Colonic mucosa (tissue), 4 donors: Measurements from ENCODE around the gene PKNOX2. TPM values are rescaled to one million over a fixed set of nuclear protein-coding genes. Genes with fewer than 3 reads are reported as not detected.
A peak's percentile ranks its signal among the peaks of the same experiment; 100 is the strongest.

Source experiments
- DNase-seq: peaks from one replicate; pipeline ENCODE4 v3.0.0-alpha.2; 2020
- H3K27ac ChIP-seq: fragments of 200-600 bp; one replicate; pipeline ENCODE4 v1.8.0; 2021
- H3K27me3 ChIP-seq: fragments of 200-600 bp; one replicate; pipeline ENCODE4 v1.8.0; 2021
- H3K36me3 ChIP-seq: fragments of 200-600 bp; one replicate; pipeline ENCODE4 v1.8.0; 2021
- H3K4me1 ChIP-seq: fragments of 200-600 bp; one replicate; pipeline ENCODE4 v1.8.0; 2021; ENCODE audit warnings: mild to moderate bottlenecking
- H3K4me3 ChIP-seq: fragments of 200-600 bp; one replicate; pipeline ENCODE4 v1.8.0; 2021
- H3K9ac ChIP-seq, 2 donors: one replicate each; pipeline ENCODE4 v1.7.0; 2013; ENCODE audit warnings: control low read depth in 2 of 2, low read depth in 2 of 2, low read length in 2 of 2
- H3K9me3 ChIP-seq: fragments of 200-600 bp; one replicate; pipeline ENCODE4 v1.8.0; 2021
- CTCF ChIP-seq: fragments of 200-600 bp; IDR thresholded peaks from one replicate; pipeline ENCODE4 v1.8.0; 2022; ENCODE audit warnings: antibody characterized with exemption, mild to moderate bottlenecking
- intact Hi-C: fragments of 100-400 bp; cut with DNase I; formaldehyde crosslinking; loops from one replicate; pipeline ENCODE4 v1.14.1; 2022
- total RNA-seq, 2 donors: library from RNA; stranded (reverse); fragmentation: NEBNext Ultra II Directional in 1 of 2; extraction: Animal tissue kit (Norgen Biotek cat#: 25700) in 1 of 2; gene quantifications; one replicate each; pipeline ENCODE4 v1.2.1, GENCODE V29; 2021
- donor health status: healthy.
- donor health status: DM: no; HTN: no; CAD: no.
- donor health status: DM: no; HTN: no; CAD: no.

Gene PKNOX2
- total RNA-seq, 2 donors from 2014 or later: 0.52 to 1.3 TPM

GRCh38 chr11:125452125-125452470, 287.5 kb downstream of the PKNOX2 start:
- DNase-seq: no peak
- no peaks in the 10 kb centered on the region for H3K27me3 ChIP-seq
- H3K9ac ChIP-seq: peak overlapping the region in 1 of 2 donors; percentile 7
- H3K4me1 ChIP-seq: no peaks in the 10 kb centered on the region
- no peak overlapping the region for H3K27ac ChIP-seq
- TF ChIP-seq CTCF: no peak
- intact Hi-C loops: no loop called here
- no peaks in the 10 kb centered on the region for H3K9me3 ChIP-seq
- H3K36me3 ChIP-seq: no peaks in the 10 kb centered on the region
- no peak overlapping the region for H3K4me3 ChIP-seq

GRCh38 chr11:125454047-125454446, 289.5 kb downstream of the PKNOX2 start:
- H3K4me1 ChIP-seq: no peaks in the 10 kb centered on the region
- no peak overlapping the region for H3K9ac ChIP-seq
- no peak overlapping the region for H3K4me3 ChIP-seq
- H3K27me3 ChIP-seq: no peaks in the 10 kb centered on the region
- intact Hi-C loops: no loop called here
- H3K9me3 ChIP-seq: no peaks in the 10 kb centered on the region
- no peak for DNase-seq
- no peak overlapping the region for H3K27ac ChIP-seq
- no peak for TF ChIP-seq CTCF
- no peaks in the 10 kb centered on the region for H3K36me3 ChIP-seq

- no peaks in the 10 kb centered on the region for H3K27me3 ChIP-seq
- H3K9ac ChIP-seq: no peak overlapping the region
- DNase-seq: no peak
- no peaks in the 10 kb centered on the region for H3K4me1 ChIP-seq
- H3K4me3 ChIP-seq: no peak overlapping the region
- H3K36me3 ChIP-seq: no peaks in the 10 kb centered on the region
- intact Hi-C loops: no loop called here
- TF ChIP-seq CTCF: no peak
- no peak overlapping the region for H3K27ac ChIP-seq
- no peaks in the 10 kb centered on the region for H3K9me3 ChIP-seq
Measured at GRCh38 chr11:125455851-125456250, 291.3 kb downstream of the PKNOX2 start.

GRCh38 chr11:125457814-125458343, 293.3 kb downstream of the PKNOX2 start:
- no peak overlapping the region for H3K4me3 ChIP-seq
- TF ChIP-seq CTCF: no peak
- DNase-seq: peak; percentile 19
- no peaks in the 10 kb centered on the region for H3K4me1 ChIP-seq
- no peaks in the 10 kb centered on the region for H3K27me3 ChIP-seq
- no peak overlapping the region for H3K9ac ChIP-seq
- intact Hi-C loops: no loop called here
- no peak overlapping the region for H3K27ac ChIP-seq
- no peaks in the 10 kb centered on the region for H3K36me3 ChIP-seq
- H3K9me3 ChIP-seq: no peaks in the 10 kb centered on the region

DNA sequence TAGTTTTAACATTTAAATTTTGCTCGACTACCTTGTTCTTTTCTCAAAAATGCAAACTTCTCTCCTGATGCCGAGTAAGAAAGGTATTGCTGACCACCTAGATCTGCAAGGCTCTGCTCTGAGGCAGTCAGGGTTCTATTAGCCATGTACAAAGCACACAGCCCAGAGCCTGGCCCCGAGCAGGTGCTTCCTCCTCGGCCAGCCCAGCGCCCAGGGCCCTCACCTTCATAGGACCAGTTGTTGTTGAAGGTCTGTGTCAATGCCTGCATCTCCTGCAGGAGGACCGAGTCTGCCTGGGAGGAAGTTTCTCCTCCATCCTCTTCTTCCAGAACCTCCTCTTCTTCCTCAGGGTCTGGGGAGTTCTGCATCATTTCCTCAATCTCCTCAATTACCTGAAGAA, 295.7 kb downstream of the PKNOX2 start:
- Histone ChIP-seq H3K4me1 (no peaks in the 10 kb centered on the region), H3K9me3 (no peaks in the 10 kb centered on the region), H3K36me3 (no peaks in the 10 kb centered on the region), H3K27ac (no peak overlapping the region), H3K4me3 (no peak overlapping the region), H3K9ac (no peak overlapping the region), H3K27me3 (no peaks in the 10 kb centered on the region)
- no peak for DNase-seq
- intact Hi-C loops: no loop called here
- no peak for TF ChIP-seq CTCF
